Measurements from ENCODE around the gene FHOD1. TPM values are rescaled to one million over a fixed set of nuclear protein-coding genes. Genes with fewer than 3 reads are reported as not detected.

FHOD1 gene
- polyA plus RNA-seq, 4 donors: 12.4 to 19.7 (median 15.8) TPM

GRCh38 chr16:67249178-67250044, 2.1 kb upstream of the FHOD1 start:
- 20 to 24% (median 21%) methylated on average over 16 to 22 of the region's 22 CpGs for WGBS, 3 donors
- peaks cover 0 to 22% (median 0%) of the 10 kb centered on the region in 3 donors for H3K4me1 ChIP-seq (ENCODE audit: control insufficient read depth in 3 of 3, insufficient read depth in 2 of 3, low read depth in 1 of 3, low read length in 2 of 3)
- no peak overlapping the region for H3K27ac ChIP-seq (ENCODE audit: low read depth in 1 of 3, low read length in 2 of 3)
- FAIRE-seq (no peak), DNase-seq (no peak)
- no peaks in the 10 kb centered on the region for H3K9me3 ChIP-seq (ENCODE audit: control insufficient read depth in 2 of 2, insufficient read depth in 1 of 2, low read depth in 1 of 2, low read length in 1 of 2)
- H3K4me3 ChIP-seq (ENCODE audit: low read depth in 1 of 3, low read length in 3 of 3): peak overlapping the region in 2 of 3 donors; percentile 34 to 35
- H3K36me3 ChIP-seq (ENCODE audit: control insufficient read depth in 3 of 3, insufficient read depth in 2 of 3, low read depth in 1 of 3, low read length in 3 of 3): peaks cover 0 to 3% (median 0%) of the 10 kb centered on the region in 3 donors
- peaks cover 0 to 33% (median 3%) of the 10 kb centered on the region in 3 donors for H3K27me3 ChIP-seq (ENCODE audit: control insufficient read depth in 3 of 3, insufficient read depth in 3 of 3, low read length in 3 of 3)

DNA sequence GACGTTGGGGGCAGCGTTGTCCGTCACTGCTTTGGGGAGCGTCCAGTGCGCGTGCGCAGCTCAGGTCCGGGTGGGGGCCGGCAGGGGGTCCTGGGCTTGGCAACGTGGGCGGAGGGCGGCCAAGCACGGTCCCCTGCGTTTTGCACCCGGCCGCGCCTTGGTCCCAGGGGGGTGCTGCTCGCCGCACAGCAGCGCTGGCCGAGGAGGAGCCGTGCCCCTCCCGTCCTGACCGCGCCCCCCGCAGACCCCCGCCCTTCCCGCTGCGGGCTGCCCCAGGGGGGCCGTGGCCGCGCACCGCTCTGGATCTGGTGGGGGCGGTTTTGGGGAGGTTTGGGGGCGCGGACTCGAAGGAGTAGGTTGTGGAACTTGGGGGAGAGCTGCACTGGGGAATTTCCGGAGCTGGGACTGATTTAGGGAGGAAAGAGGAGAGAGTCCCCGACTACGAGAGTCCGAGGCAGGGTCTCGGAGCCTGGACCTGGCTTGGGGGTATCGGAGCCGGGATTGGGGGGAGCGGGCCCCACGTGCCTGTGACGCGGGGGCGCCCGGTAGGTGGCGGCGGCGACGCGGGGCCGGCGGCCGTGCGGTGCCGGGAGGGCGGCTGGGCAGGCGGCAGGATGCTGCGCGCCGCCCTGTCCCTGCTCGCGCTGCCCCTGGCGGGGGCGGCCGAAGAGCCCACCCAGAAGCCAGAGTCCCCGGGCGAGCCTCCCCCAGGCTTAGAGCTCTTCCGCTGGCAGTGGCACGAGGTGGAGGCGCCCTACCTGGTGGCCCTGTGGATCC, 1.3 kb upstream of the FHOD1 start, which contains the start of gene SLC9A5:
Gene SLC9A5 (plus strand): TSS at position 579 of the 777 bp plus-strand sequence. CDS start 36 bp downstream, at position 615.
- no peaks in the 10 kb centered on the region for H3K9me3 ChIP-seq (ENCODE audit: control insufficient read depth in 2 of 2, insufficient read depth in 1 of 2, low read depth in 1 of 2, low read length in 1 of 2)

GRCh38 chr16:67248073-67248400, 756 bp upstream of the FHOD1 start:
- FAIRE-seq: no peak
- no peak overlapping the region for H3K27ac ChIP-seq (ENCODE audit: low read depth in 1 of 3, low read length in 2 of 3)
- 7 to 11% (median 7%) methylated on average over 7 of the region's 7 CpGs for WGBS, 3 donors

More for the DNA sequence above, 1.3 kb upstream of the FHOD1 start, which contains the start of gene SLC9A5:
- Histone ChIP-seq H3K4me1 (ENCODE audit: control insufficient read depth in 3 of 3, insufficient read depth in 2 of 3, low read depth in 1 of 3, low read length in 2 of 3) (peaks cover 0 to 22% (median 5%) of the 10 kb centered on the region in 3 donors), H3K27me3 (ENCODE audit: control insufficient read depth in 3 of 3, insufficient read depth in 3 of 3, low read length in 3 of 3) (peaks cover 0 to 33% (median 3%) of the 10 kb centered on the region in 3 donors), H3K4me3 (ENCODE audit: low read depth in 1 of 3, low read length in 3 of 3) (peak within 1 kb of the TSS; percentile 21 to 78 (median 35)), H3K36me3 (ENCODE audit: control insufficient read depth in 3 of 3, insufficient read depth in 2 of 3, low read depth in 1 of 3, low read length in 3 of 3) (peaks cover 0 to 5% (median 0%) of the 10 kb centered on the region in 3 donors), H3K27ac (ENCODE audit: low read depth in 1 of 3, low read length in 2 of 3) (no peak within 1 kb of the TSS)
- DNase-seq: peak in 1 of 2 donors; percentile 43
- no peak for FAIRE-seq
- 1 to 2% (median 1%) methylated on average over 46 to 75 of the region's 75 CpGs for WGBS, 3 donors

GRCh38 chr16:67246756-67247191, 507 bp downstream of the FHOD1 start:
- Histone ChIP-seq H3K4me1 (ENCODE audit: control insufficient read depth in 3 of 3, insufficient read depth in 2 of 3, low read depth in 1 of 3, low read length in 2 of 3) (peaks cover 2 to 27% (median 5%) of the 10 kb centered on the region in 3 donors), H3K36me3 (ENCODE audit: control insufficient read depth in 3 of 3, insufficient read depth in 2 of 3, low read depth in 1 of 3, low read length in 3 of 3) (peaks cover 0 to 9% (median 0%) of the 10 kb centered on the region in 3 donors), H3K27me3 (ENCODE audit: control insufficient read depth in 3 of 3, insufficient read depth in 3 of 3, low read length in 3 of 3) (peaks cover 0 to 30% (median 3%) of the 10 kb centered on the region in 3 donors), H3K4me3 (ENCODE audit: low read depth in 1 of 3, low read length in 3 of 3) (peak overlapping the region; percentile 73 to 88 (median 78)), H3K9me3 (ENCODE audit: control insufficient read depth in 2 of 2, insufficient read depth in 1 of 2, low read depth in 1 of 2, low read length in 1 of 2) (no peaks in the 10 kb centered on the region), H3K27ac (ENCODE audit: low read depth in 1 of 3, low read length in 2 of 3) (peak overlapping the region; percentile 59 to 86 (median 60))
- FAIRE-seq (no peak), DNase-seq (peak; percentile 87 to 88)
- WGBS, 3 donors: 0 to 1% (median 0%) methylated on average over 25 to 26 of the region's 26 CpGs

More at GRCh38 chr16:67248073-67248400, 756 bp upstream of the FHOD1 start:
- Histone ChIP-seq H3K4me1 (ENCODE audit: control insufficient read depth in 3 of 3, insufficient read depth in 2 of 3, low read depth in 1 of 3, low read length in 2 of 3) (peaks cover 0 to 22% (median 5%) of the 10 kb centered on the region in 3 donors), H3K4me3 (ENCODE audit: low read depth in 1 of 3, low read length in 3 of 3) (peak overlapping the region; percentile 21 to 78 (median 35)), H3K27me3 (ENCODE audit: control insufficient read depth in 3 of 3, insufficient read depth in 3 of 3, low read length in 3 of 3) (peaks cover 0 to 33% (median 3%) of the 10 kb centered on the region in 3 donors), H3K9me3 (ENCODE audit: control insufficient read depth in 2 of 2, insufficient read depth in 1 of 2, low read depth in 1 of 2, low read length in 1 of 2) (no peaks in the 10 kb centered on the region), H3K36me3 (ENCODE audit: control insufficient read depth in 3 of 3, insufficient read depth in 2 of 3, low read depth in 1 of 3, low read length in 3 of 3) (peaks cover 0 to 7% (median 0%) of the 10 kb centered on the region in 3 donors)
- DNase-seq: no peak

- peaks cover 0 to 30% (median 3%) of the 10 kb centered on the region in 3 donors for H3K27me3 ChIP-seq (ENCODE audit: control insufficient read depth in 3 of 3, insufficient read depth in 3 of 3, low read length in 3 of 3)
- peaks cover 2 to 32% (median 5%) of the 10 kb centered on the region in 3 donors for H3K4me1 ChIP-seq (ENCODE audit: control insufficient read depth in 3 of 3, insufficient read depth in 2 of 3, low read depth in 1 of 3, low read length in 2 of 3)
- DNase-seq (peak; percentile 46 to 82), FAIRE-seq (no peak)
- H3K36me3 ChIP-seq (ENCODE audit: control insufficient read depth in 3 of 3, insufficient read depth in 2 of 3, low read depth in 1 of 3, low read length in 3 of 3): peaks cover 0 to 9% (median 0%) of the 10 kb centered on the region in 3 donors
- 0 to 2% (median 1%) methylated on average over 36 to 48 of the region's 48 CpGs for WGBS, 3 donors
- H3K27ac ChIP-seq (ENCODE audit: low read depth in 1 of 3, low read length in 2 of 3): peak overlapping the region; percentile 59 to 86 (median 60)
- H3K9me3 ChIP-seq (ENCODE audit: control insufficient read depth in 2 of 2, insufficient read depth in 1 of 2, low read depth in 1 of 2, low read length in 1 of 2): no peaks in the 10 kb centered on the region
- H3K4me3 ChIP-seq (ENCODE audit: low read depth in 1 of 3, low read length in 3 of 3): peak overlapping the region; percentile 73 to 88 (median 78)
Measured at GRCh38 chr16:67246081-67246755, 1.1 kb downstream of the FHOD1 start.

- H3K27ac ChIP-seq (ENCODE audit: low read depth in 1 of 3, low read length in 2 of 3): peak overlapping the region; percentile 59 to 86 (median 60)
- H3K4me3 ChIP-seq (ENCODE audit: low read depth in 1 of 3, low read length in 3 of 3): peak overlapping the region in 2 of 3 donors; percentile 73 to 78
- H3K4me1 ChIP-seq (ENCODE audit: control insufficient read depth in 3 of 3, insufficient read depth in 2 of 3, low read depth in 1 of 3, low read length in 2 of 3): peaks cover 2 to 37% (median 5%) of the 10 kb centered on the region in 3 donors
- FAIRE-seq (no peak), DNase-seq (peak in 1 of 2 donors; percentile 37)
- H3K27me3 ChIP-seq (ENCODE audit: control insufficient read depth in 3 of 3, insufficient read depth in 3 of 3, low read length in 3 of 3): peaks cover 0 to 29% (median 3%) of the 10 kb centered on the region in 3 donors
- WGBS, 3 donors: 7 to 18% (median 7%) methylated on average over 8 of the region's 8 CpGs
- no peaks in the 10 kb centered on the region for H3K9me3 ChIP-seq (ENCODE audit: control insufficient read depth in 2 of 2, insufficient read depth in 1 of 2, low read depth in 1 of 2, low read length in 1 of 2)
- H3K36me3 ChIP-seq (ENCODE audit: control insufficient read depth in 3 of 3, insufficient read depth in 2 of 3, low read depth in 1 of 3, low read length in 3 of 3): peaks cover 0 to 10% (median 0%) of the 10 kb centered on the region in 3 donors
Measured at GRCh38 chr16:67245674-67246080, 1.6 kb downstream of the FHOD1 start.

DNA sequence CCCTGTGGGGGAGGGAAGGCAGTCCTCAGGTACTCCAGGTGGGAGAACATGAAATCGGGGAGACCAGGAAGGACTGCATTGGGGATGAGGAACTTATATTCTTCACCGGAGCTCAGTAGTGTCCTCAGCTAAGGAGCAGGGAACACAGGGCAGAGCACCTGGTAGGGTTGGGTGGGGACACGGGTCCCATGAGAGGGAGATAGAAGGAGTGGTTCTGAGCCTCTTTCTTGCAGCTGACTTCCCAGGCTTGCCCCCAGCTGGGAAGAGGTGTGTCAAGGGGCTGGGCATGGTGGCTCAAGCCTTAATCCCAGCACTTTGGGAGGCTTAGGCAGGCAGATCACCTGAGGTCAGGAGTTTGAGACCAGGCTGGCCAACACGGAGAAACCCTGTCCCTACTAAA, 2.1 kb downstream of the FHOD1 start:
- H3K36me3 ChIP-seq (ENCODE audit: control insufficient read depth in 3 of 3, insufficient read depth in 2 of 3, low read depth in 1 of 3, low read length in 3 of 3): peaks cover 0 to 13% (median 0%) of the 10 kb centered on the region in 3 donors
- H3K27ac ChIP-seq (ENCODE audit: low read depth in 1 of 3, low read length in 2 of 3): peak overlapping the region in 1 of 3 donors; percentile 86
- peaks cover 2 to 41% (median 5%) of the 10 kb centered on the region in 3 donors for H3K4me1 ChIP-seq (ENCODE audit: control insufficient read depth in 3 of 3, insufficient read depth in 2 of 3, low read depth in 1 of 3, low read length in 2 of 3)
- peaks cover 0 to 24% (median 3%) of the 10 kb centered on the region in 3 donors for H3K27me3 ChIP-seq (ENCODE audit: control insufficient read depth in 3 of 3, insufficient read depth in 3 of 3, low read length in 3 of 3)
- H3K9me3 ChIP-seq (ENCODE audit: control insufficient read depth in 2 of 2, insufficient read depth in 1 of 2, low read depth in 1 of 2, low read length in 1 of 2): no peaks in the 10 kb centered on the region
- 47 to 57% (median 51%) methylated on average over 4 of the region's 4 CpGs for WGBS, 3 donors
- DNase-seq (no peak), FAIRE-seq (no peak)
- no peak overlapping the region for H3K4me3 ChIP-seq (ENCODE audit: low read depth in 1 of 3, low read length in 3 of 3)

Data from small intestine (tissue), 7 donors.